SK-N-SH treated with all-trans-retinoic acid at 6 μM for 48 hours (cell line): ENCODE measurements around the gene ESD.

ENCODE experiments used
- ATAC-seq: fragments of 200-7000 bp; cut with Tn5 transposase; 3 replicates; pipeline ENCODE4 v1.9.1; 2020; ENCODE audit warnings: mild to moderate bottlenecking, moderate library complexity
- ARNTL ChIP-seq: fragments of 450-650 bp; formaldehyde crosslinking; IDR thresholded peaks from 2 replicates; pipeline ENCODE4 v1.5.0; 2020; ENCODE audit warnings: low read depth, mild to moderate bottlenecking, moderate library complexity, borderline replicate concordance
- BACH2 ChIP-seq: fragments of 250-450 bp; sonication (Bioruptor Pico); IDR thresholded peaks from 2 replicates; pipeline ENCODE4 v1.9.0; 2021; ENCODE audit warnings: mild to moderate bottlenecking, borderline replicate concordance
- CREB5 ChIP-seq: fragments of 250-450 bp; sonication (Bioruptor Pico); IDR thresholded peaks from 2 replicates; pipeline ENCODE4 v1.5.1; 2020; ENCODE audit warnings: low read depth, mild to moderate bottlenecking, moderate library complexity
- CSDC2 ChIP-seq: fragments of 250-450 bp; sonication (Bioruptor Pico); IDR thresholded peaks from 2 replicates; pipeline ENCODE4 v1.5.0; 2020; ENCODE audit warnings: mild to moderate bottlenecking, moderate library complexity
- CSRNP3 ChIP-seq: fragments of 250-450 bp; sonication (Bioruptor Pico); IDR thresholded peaks from 2 replicates; pipeline ENCODE4 v1.5.1; 2021; ENCODE audit warnings: mild to moderate bottlenecking, moderate library complexity
- ESRRG ChIP-seq: fragments of 250-450 bp; sonication (Bioruptor Pico); IDR thresholded peaks from 2 replicates; pipeline ENCODE4 v1.6.1; 2021; ENCODE audit warnings: mild to moderate bottlenecking
- PATZ1 ChIP-seq: fragments of 250-450 bp; sonication (Bioruptor Pico); IDR thresholded peaks from 2 replicates; pipeline ENCODE4 v1.8.0; 2020; ENCODE audit warnings: mild to moderate bottlenecking, moderate library complexity, borderline replicate concordance
- PPARA ChIP-seq: fragments of 250-450 bp; sonication (Bioruptor Pico); IDR thresholded peaks from 2 replicates; pipeline ENCODE4 v1.5.0; 2020; ENCODE audit warnings: mild to moderate bottlenecking, borderline replicate concordance
- SNAI2 ChIP-seq: fragments of 250-450 bp; sonication (Bioruptor Pico); IDR thresholded peaks from 2 replicates; pipeline ENCODE4 v1.5.0; 2020; ENCODE audit warnings: mild to moderate bottlenecking, moderate library complexity
- TCF4 ChIP-seq: fragments of 250-450 bp; sonication (Bioruptor Pico); IDR thresholded peaks from 2 replicates; pipeline ENCODE4 v1.8.0; 2021; ENCODE audit warnings: mild to moderate bottlenecking, moderate library complexity, borderline replicate concordance
- TSHZ2 ChIP-seq: fragments of 250-450 bp; sonication (Bioruptor Pico); IDR thresholded peaks from 2 replicates; pipeline ENCODE4 v1.5.0; 2020; ENCODE audit warnings: mild to moderate bottlenecking, moderate library complexity
- ZC3H10 ChIP-seq: fragments of 250-450 bp; sonication (Bioruptor Pico); IDR thresholded peaks from 2 replicates; pipeline ENCODE4 v1.5.1; 2021; ENCODE audit warnings: mild to moderate bottlenecking, moderate library complexity
- ZFP3 ChIP-seq: fragments of 250-450 bp; sonication (Bioruptor Pico); IDR thresholded peaks from 2 replicates; pipeline ENCODE4 v1.5.0; 2020; ENCODE audit warnings: mild to moderate bottlenecking, moderate library complexity
- ZFP30 ChIP-seq: fragments of 450-650 bp; formaldehyde crosslinking; IDR thresholded peaks from 2 replicates; pipeline ENCODE4 v1.5.0; 2022; ENCODE audit warnings: mild to moderate bottlenecking, moderate library complexity
- ZNF565 ChIP-seq: fragments of 450-650 bp; formaldehyde crosslinking; conservative IDR thresholded peaks from 2 replicates; pipeline ENCODE4 v1.5.0; 2020; ENCODE audit warnings: low read depth, mild to moderate bottlenecking, moderate library complexity
- ZNF70 ChIP-seq: fragments of 450-650 bp; formaldehyde crosslinking; IDR thresholded peaks from 2 replicates; pipeline ENCODE4 v1.5.0; 2020; ENCODE audit warnings: mild to moderate bottlenecking, moderate library complexity

Gene ESD

GRCh38 chr13:46726347-46726746 lies 70.6 kb downstream of the ESD start:
- no peak for ATAC-seq
- TF ChIP-seq ZNF70 (CRISPR knock-in tag) (no peak), ZFP3 (CRISPR knock-in tag) (no peak), ZNF565 (no peak), ZFP30 (CRISPR knock-in tag) (no peak), TCF4 (CRISPR knock-in tag) (no peak), ESRRG (CRISPR knock-in tag) (no peak), CSRNP3 (CRISPR knock-in tag) (no peak), CREB5 (no peak), BACH2 (CRISPR knock-in tag) (no peak), ARNTL (CRISPR knock-in tag) (no peak), TSHZ2 (CRISPR knock-in tag) (no peak), CSDC2 (no peak), SNAI2 (CRISPR knock-in tag) (no peak), PPARA (CRISPR knock-in tag) (no peak), PATZ1 (CRISPR knock-in tag) (no peak), ZC3H10 (CRISPR knock-in tag) (no peak)
